Ishikawa (cell line): ENCODE results near the gene MRPL48.

Experiments
- EP300 ChIP-seq: IDR thresholded peaks from 2 replicates; pipeline ENCODE4 v1.6.1; 2012; ENCODE audit warnings: borderline replicate concordance
- TCF12 ChIP-seq: IDR thresholded peaks from 2 replicates; pipeline ENCODE4 v1.6.1; 2012; ENCODE audit warnings: low read depth

GRCh38 chr11:73893041-73893440, 105.4 kb downstream of the MRPL48 start:
- no peak for TF ChIP-seq EP300
- no peak for TF ChIP-seq TCF12
